Measurements from ENCODE around the gene HOXA5. TPM values are rescaled to one million over a fixed set of nuclear protein-coding genes. Genes with fewer than 3 reads are reported as not detected.

The HOXA5 gene
- total and polyA plus RNA-seq, 10 of the 15 experiments (the other 5 are each of a cell fraction or from before 2014, with no cell fraction given), result 0.05 to 0.13 TPM; not detected in 8

- TF ChIP-seq E2F4 (IDR thresholded peaks at IDR 0.05; ENCODE audit: low read depth, low read length) (no peak), TBL1XR1 (IDR thresholded peaks at IDR 0.05; ENCODE audit: low read depth, low read length) (no peak), FOXK2 (IDR thresholded peaks at IDR 0.05) (no peak), RUNX3 (IDR thresholded peaks at IDR 0.05; ENCODE audit: low read length) (no peak), MEF2B (IDR thresholded peaks at IDR 0.05; ENCODE audit: partially characterized antibody, poor library complexity, severe bottlenecking) (peak; percentile 12), ELK1 (IDR thresholded peaks at IDR 0.05; ENCODE audit: low read depth, low read length) (no peak), FOS (IDR thresholded peaks at IDR 0.05; ENCODE audit: borderline replicate concordance, extremely low read depth, insufficient read length) (no peak), LARP7 (IDR thresholded peaks at IDR 0.05) (no peak), CEBPZ (IDR thresholded peaks at IDR 0.05; ENCODE audit: low read depth, low read length) (no peak), CHD4 (IDR thresholded peaks at IDR 0.05) (no peak)
These were observed 46.5 kb downstream of the HOXA5 start (continued) for GRCh38 chr7:27096768-27097514.
